ENCODE measurements around the gene OPN4.
"Not testable (repeated sequence)": the region's sequence is repeated elsewhere in the genome, so short reads cannot be mapped to it uniquely, and the experiment has no call there.

OPN4 gene

DNA sequence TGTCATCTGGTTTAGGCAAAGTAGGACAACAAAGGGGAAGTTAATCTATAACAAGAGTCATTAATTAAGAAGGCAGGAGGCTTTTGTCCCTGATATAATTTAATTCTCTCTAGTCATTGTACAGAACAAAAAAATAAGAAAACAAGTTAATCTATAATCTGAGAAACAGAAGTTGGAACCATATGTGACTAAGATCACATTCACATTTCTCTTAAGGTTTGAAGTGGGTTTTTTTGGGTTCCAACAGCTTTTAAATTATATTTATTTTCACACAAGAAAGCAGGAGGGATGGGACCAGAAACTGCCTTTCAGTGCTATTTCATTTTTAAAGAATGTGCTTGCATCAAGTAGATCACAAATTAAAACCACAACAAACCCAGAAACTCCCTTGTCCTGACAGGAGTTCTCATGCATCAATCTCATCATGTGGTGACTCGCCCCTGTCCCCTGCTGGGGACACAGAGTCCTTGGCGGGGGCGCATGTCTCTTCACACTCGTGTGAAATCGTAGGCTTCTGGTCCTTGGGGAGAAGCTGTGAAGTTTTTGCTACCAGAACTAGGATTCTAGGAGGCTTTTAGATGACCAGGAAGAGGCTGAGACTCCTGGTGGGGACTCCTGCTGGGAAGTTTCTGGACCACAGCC, 10.1 kb upstream of the OPN4 start:
- Histone ChIP-seq H3K27me3 (ENCODE audit: low read length) (no peaks in the 10 kb centered on the region; the same call in 1 of the 2 replicates), H3K9me2 (replicated peaks; ENCODE audit: insufficient read depth, low read length) (no peaks in the 10 kb centered on the region), H3K4me2 (ENCODE audit: low read depth, low read length, poor library complexity, severe bottlenecking) (no peak overlapping the region), H2AFZ (ENCODE audit: low read depth, low read length, severe bottlenecking) (no peak overlapping the region), H3K9ac (ENCODE audit: low read length) (no peak overlapping the region), H3K27ac (ENCODE audit: low read depth, low read length) (no peak overlapping the region), H3K36me3 (ENCODE audit: low read length) (no peaks in the 10 kb centered on the region), H4K20me1 (ENCODE audit: low read depth, low read length) (no peaks in the 10 kb centered on the region), H3K79me2 (ENCODE audit: insufficient read depth, low read length) (no peaks in the 10 kb centered on the region), H3K4me3 (ENCODE audit: insufficient read depth, low read length, poor library complexity, severe bottlenecking) (no peak overlapping the region), H3K9me3 (ENCODE audit: insufficient read depth, low read length) (peaks cover 3% of the 10 kb centered on the region; the same call in 1 of the 2 replicates), H3F3A (ENCODE audit: insufficient read depth) (no peaks in the 10 kb centered on the region)
- TF ChIP-seq, protein P1, sequence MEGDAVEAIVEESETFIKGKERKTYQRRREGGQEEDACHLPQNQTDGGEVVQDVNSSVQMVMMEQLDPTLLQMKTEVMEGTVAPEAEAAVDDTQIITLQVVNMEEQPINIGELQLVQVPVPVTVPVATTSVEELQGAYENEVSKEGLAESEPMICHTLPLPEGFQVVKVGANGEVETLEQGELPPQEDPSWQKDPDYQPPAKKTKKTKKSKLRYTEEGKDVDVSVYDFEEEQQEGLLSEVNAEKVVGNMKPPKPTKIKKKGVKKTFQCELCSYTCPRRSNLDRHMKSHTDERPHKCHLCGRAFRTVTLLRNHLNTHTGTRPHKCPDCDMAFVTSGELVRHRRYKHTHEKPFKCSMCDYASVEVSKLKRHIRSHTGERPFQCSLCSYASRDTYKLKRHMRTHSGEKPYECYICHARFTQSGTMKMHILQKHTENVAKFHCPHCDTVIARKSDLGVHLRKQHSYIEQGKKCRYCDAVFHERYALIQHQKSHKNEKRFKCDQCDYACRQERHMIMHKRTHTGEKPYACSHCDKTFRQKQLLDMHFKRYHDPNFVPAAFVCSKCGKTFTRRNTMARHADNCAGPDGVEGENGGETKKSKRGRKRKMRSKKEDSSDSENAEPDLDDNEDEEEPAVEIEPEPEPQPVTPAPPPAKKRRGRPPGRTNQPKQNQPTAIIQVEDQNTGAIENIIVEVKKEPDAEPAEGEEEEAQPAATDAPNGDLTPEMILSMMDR (IDR thresholded peaks at IDR 0.05; ENCODE audit: insufficient read depth, low read length, poor library complexity, severe bottlenecking) = peak; percentile 23
- no peak for TF ChIP-seq EZH2phosphoT487 (conservative IDR thresholded peaks at IDR 0.05; ENCODE audit: low read length)

DNA sequence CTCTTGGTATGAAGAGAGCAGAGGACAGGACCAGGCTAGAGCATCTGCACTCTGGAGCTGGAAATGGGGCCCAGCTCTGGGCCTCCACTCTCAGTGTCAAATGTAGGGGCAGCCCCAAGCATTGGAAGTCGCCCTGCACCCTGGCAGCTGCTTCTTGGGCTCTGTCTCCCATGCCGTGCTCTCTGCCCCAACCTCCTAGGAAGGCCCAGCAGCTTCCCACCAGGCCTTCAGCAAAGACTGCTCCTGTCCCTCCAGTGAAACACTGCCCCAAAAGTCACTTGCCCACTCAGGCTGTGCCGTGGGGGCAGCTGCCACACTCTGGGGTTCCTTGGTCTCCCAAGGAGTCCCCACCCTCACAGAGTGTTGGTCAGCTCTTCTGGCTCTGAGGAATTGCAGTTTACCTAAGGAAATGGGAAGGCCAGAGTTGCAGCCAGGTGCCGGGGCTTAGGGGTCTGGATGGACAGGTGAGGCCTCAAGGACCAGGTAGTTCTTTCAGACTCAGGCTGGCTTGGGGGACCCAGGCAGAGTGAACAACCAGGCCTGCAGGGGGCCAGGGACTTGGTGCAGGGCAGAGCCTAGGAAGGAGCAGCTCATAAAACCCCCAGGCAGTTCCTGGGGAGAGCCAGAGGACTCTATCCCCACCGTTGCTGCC, 9.4 kb upstream of the OPN4 start:
- Histone ChIP-seq H3K4me3 (ENCODE audit: insufficient read depth, low read length, poor library complexity, severe bottlenecking) (no peak overlapping the region), H4K20me1 (ENCODE audit: low read depth, low read length) (no peaks in the 10 kb centered on the region), H3K27me3 (ENCODE audit: low read length) (no peaks in the 10 kb centered on the region; the same call in 1 of the 2 replicates), H3K9me2 (replicated peaks; ENCODE audit: insufficient read depth, low read length) (no peaks in the 10 kb centered on the region), H3K36me3 (ENCODE audit: low read length) (no peaks in the 10 kb centered on the region), H2AFZ (ENCODE audit: low read depth, low read length, severe bottlenecking) (no peak overlapping the region), H3F3A (ENCODE audit: insufficient read depth) (no peaks in the 10 kb centered on the region), H3K27ac (ENCODE audit: low read depth, low read length) (no peak overlapping the region), H3K9me3 (ENCODE audit: insufficient read depth, low read length) (peaks cover 3% of the 10 kb centered on the region; the same call in 1 of the 2 replicates), H3K4me2 (ENCODE audit: low read depth, low read length, poor library complexity, severe bottlenecking) (no peak overlapping the region), H3K79me2 (ENCODE audit: insufficient read depth, low read length) (no peaks in the 10 kb centered on the region), H3K9ac (ENCODE audit: low read length) (no peak overlapping the region)
- TF ChIP-seq EZH2phosphoT487 (conservative IDR thresholded peaks at IDR 0.05; ENCODE audit: low read length) = no peak
- TF ChIP-seq, protein P1 (IDR thresholded peaks at IDR 0.05; ENCODE audit: insufficient read depth, low read length, poor library complexity, severe bottlenecking) = no peak

DNA sequence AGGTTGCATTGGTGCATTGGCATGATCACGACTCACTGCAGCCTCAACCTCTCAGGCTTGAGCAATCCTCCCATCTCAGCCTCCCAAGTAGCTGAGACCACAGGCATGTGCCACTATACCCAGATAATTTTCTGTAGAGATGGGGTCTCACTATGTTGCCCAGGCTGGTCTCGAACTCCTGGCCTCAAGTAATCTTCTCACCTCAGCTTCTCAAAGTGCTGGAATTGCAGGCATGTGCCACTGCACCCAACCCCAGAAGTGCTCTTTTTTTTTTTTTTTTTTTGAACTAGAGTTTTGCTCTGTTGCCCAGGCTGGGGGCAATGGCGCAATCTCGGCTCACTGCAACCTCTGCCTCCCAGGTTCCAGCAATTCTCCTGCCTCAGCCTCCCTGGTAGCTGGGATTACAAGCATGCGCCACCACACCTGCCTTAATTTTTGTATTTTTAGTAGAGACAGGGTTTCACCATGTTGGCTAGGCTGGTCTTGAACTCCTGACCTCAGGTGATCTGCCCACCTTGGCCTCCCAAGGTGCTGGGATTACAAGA, 8.7 kb upstream of the OPN4 start:
- H3K4me3 ChIP-seq (ENCODE audit: insufficient read depth, low read length, poor library complexity, severe bottlenecking) = not testable (repeated sequence)

DNA sequence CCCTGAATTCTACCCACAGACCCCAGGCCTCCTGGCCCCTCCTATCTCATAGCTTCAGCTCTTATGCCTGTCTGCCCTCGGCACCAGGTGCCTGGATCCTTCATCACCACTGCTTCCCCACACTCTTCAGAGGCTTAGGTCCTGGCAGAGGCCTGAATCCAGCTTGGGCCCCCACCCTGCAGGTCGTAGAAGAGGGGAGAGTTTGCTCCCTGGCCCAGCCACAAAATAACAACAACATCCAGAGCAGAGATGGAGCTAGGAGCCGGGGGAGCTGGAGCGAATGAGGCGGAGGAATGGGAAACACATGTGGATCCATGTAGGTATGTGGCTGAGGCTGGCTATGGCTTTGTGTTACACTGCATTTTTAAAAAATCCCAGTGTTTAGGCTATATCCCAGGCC, 7.8 kb upstream of the OPN4 start:
- no peak for TF ChIP-seq EZH2phosphoT487 (conservative IDR thresholded peaks at IDR 0.05; ENCODE audit: low read length)
- TF ChIP-seq, protein P1 (IDR thresholded peaks at IDR 0.05; ENCODE audit: insufficient read depth, low read length, poor library complexity, severe bottlenecking) = no peak
- Histone ChIP-seq H2AFZ (ENCODE audit: low read depth, low read length, severe bottlenecking) (no peak overlapping the region), H3K27ac (ENCODE audit: low read depth, low read length) (no peak overlapping the region), H3K79me2 (ENCODE audit: insufficient read depth, low read length) (no peaks in the 10 kb centered on the region), H4K20me1 (ENCODE audit: low read depth, low read length) (no peaks in the 10 kb centered on the region), H3K36me3 (ENCODE audit: low read length) (no peaks in the 10 kb centered on the region), H3K9me3 (ENCODE audit: insufficient read depth, low read length) (peaks cover 3% of the 10 kb centered on the region; the same call in 1 of the 2 replicates), H3K9me2 (replicated peaks; ENCODE audit: insufficient read depth, low read length) (no peaks in the 10 kb centered on the region), H3K9ac (ENCODE audit: low read length) (no peak overlapping the region), H3K4me3 (ENCODE audit: insufficient read depth, low read length, poor library complexity, severe bottlenecking) (no peak overlapping the region), H3K4me2 (ENCODE audit: low read depth, low read length, poor library complexity, severe bottlenecking) (no peak overlapping the region), H3K27me3 (ENCODE audit: low read length) (no peaks in the 10 kb centered on the region; the same call in 1 of the 2 replicates), H3F3A (ENCODE audit: insufficient read depth) (no peaks in the 10 kb centered on the region)

More for the DNA sequence above, 8.7 kb upstream of the OPN4 start:
- H3K4me2 ChIP-seq (ENCODE audit: low read depth, low read length, poor library complexity, severe bottlenecking); H3K9me3 ChIP-seq (ENCODE audit: insufficient read depth, low read length); H3F3A ChIP-seq (ENCODE audit: insufficient read depth); H3K36me3 ChIP-seq (ENCODE audit: low read length); H2AFZ ChIP-seq (ENCODE audit: low read depth, low read length, severe bottlenecking); H3K9me2 ChIP-seq (replicated peaks; ENCODE audit: insufficient read depth, low read length); H3K27me3 ChIP-seq (ENCODE audit: low read length); H3K9ac ChIP-seq (ENCODE audit: low read length); H3K79me2 ChIP-seq (ENCODE audit: insufficient read depth, low read length); H3K27ac ChIP-seq (ENCODE audit: low read depth, low read length); H4K20me1 ChIP-seq (ENCODE audit: low read depth, low read length): not testable (repeated sequence)
